GM18951 (cell line): ENCODE measurements around the gene FOXN3.
"Not testable (repeated sequence)": the region's sequence is repeated elsewhere in the genome, so short reads cannot be mapped to it uniquely, and the experiment has no call there.

Experiments
- POLR2A ChIP-seq: IDR thresholded peaks from 4 replicates; pipeline ENCODE4 v1.6.1; 2011; ENCODE audit warnings: mild to moderate bottlenecking; ENCODE audit not compliant: insufficient read length, insufficient read depth; ENCODE audit errors: extremely low read depth
- in situ Hi-C: fragments of 300-500 bp; cut with MboI; formaldehyde crosslinking; loops from one replicate; pipeline ENCODE4 v1.12.0; 2022; ENCODE audit warnings: low sequenced_read_pairs, mixed read lengths, inconsistent platforms; ENCODE audit not compliant: unreplicated experiment

The FOXN3 gene

GRCh38 chr14:89155491-89155890 lies 261.5 kb downstream of the FOXN3 start:
- in situ Hi-C loops: no loop called here
- TF ChIP-seq POLR2A: no peak

- in situ Hi-C loops: not testable (repeated sequence)
Measured at GRCh38 chr14:89151693-89152092, 265.3 kb downstream of the FOXN3 start.

- TF ChIP-seq POLR2A: no peak
- in situ Hi-C loops: no loop called here
Measured at GRCh38 chr14:89146274-89146673, 270.8 kb downstream of the FOXN3 start.

GRCh38 chr14:89144642-89145041 lies 272.4 kb downstream of the FOXN3 start:
- in situ Hi-C loops: no loop called here
- no peak for TF ChIP-seq POLR2A

- TF ChIP-seq POLR2A: no peak
- in situ Hi-C loops: no loop called here
Measured at GRCh38 chr14:89144066-89144465, 273.0 kb downstream of the FOXN3 start.

- no peak for TF ChIP-seq POLR2A
- in situ Hi-C loops: no loop called here
Measured at GRCh38 chr14:89143595-89143994, 273.4 kb downstream of the FOXN3 start.

- TF ChIP-seq POLR2A: no peak
- in situ Hi-C loops: no loop called here
Measured at GRCh38 chr14:89142366-89142765, 274.7 kb downstream of the FOXN3 start.

GRCh38 chr14:89141862-89142261 lies 275.2 kb downstream of the FOXN3 start:
- TF ChIP-seq POLR2A: no peak
- in situ Hi-C loops: no loop called here

GRCh38 chr14:89140326-89140725 lies 276.7 kb downstream of the FOXN3 start:
- TF ChIP-seq POLR2A: no peak
- in situ Hi-C loops: no loop called here

GRCh38 chr14:89139404-89140247 lies 277.4 kb downstream of the FOXN3 start:
- no peak for TF ChIP-seq POLR2A
- in situ Hi-C loops: no loop called here

- in situ Hi-C loops: no loop called here
- no peak for TF ChIP-seq POLR2A
Measured at GRCh38 chr14:89138846-89139245, 278.2 kb downstream of the FOXN3 start.

- no peak for TF ChIP-seq POLR2A
- in situ Hi-C loops: no loop called here
Measured at GRCh38 chr14:89137526-89138163, 279.4 kb downstream of the FOXN3 start.

- TF ChIP-seq POLR2A: no peak
- in situ Hi-C loops: no loop called here
Measured at GRCh38 chr14:89136587-89136986, 280.4 kb downstream of the FOXN3 start.

- TF ChIP-seq POLR2A: no peak
- in situ Hi-C loops: no loop called here
Measured at GRCh38 chr14:89134640-89135039, 282.4 kb downstream of the FOXN3 start.

- no peak for TF ChIP-seq POLR2A
- in situ Hi-C loops: no loop called here
Measured at GRCh38 chr14:89131004-89131750, 285.9 kb downstream of the FOXN3 start.
